EL (cell line): ENCODE measurements around the gene PDE11A.

Experiments
- DNase-seq: peaks from one replicate; pipeline ENCODE4 v3.0.0-alpha.2; 2016

Gene PDE11A

DNA sequence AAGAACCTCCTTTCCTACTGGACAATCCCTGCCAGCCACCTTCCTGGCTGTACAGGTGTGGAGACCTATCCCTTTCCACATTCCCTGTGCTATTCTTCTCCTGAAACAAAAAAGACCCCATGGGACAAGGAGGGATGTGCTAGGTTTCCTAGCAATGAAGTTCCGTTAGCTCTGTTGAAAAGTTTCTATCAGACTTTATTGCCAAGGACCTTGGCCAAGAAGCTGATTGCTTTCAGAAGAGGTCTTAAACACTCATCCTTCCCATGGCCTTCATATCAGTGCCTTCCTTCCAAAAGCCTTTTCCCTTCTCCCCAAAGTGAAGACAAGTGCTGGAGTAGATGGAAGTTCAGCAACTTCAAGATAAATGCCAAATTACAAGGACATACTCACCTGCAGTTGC, 485.2 kb downstream of the PDE11A start:
- DNase-seq, result no peak

DNA sequence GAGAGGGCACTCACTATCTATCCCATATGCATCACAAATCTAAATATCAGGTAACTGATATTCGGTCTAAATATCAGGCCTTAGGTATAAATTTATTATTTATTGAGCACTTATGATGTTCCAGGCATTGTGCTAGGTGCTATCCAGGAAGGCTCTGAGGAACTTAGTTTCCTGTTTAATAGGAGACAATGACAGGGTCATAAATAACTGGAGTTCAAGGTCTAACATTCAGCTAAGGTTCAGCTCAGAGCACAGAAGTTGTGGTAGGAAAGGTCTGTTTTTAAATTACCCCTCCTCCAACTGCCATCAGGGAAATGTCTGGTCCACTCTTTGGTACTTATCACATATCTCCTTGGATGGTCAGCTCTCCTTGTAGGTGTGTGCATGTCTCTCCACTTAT, 486.4 kb downstream of the PDE11A start:
- DNase-seq, result no peak

DNA sequence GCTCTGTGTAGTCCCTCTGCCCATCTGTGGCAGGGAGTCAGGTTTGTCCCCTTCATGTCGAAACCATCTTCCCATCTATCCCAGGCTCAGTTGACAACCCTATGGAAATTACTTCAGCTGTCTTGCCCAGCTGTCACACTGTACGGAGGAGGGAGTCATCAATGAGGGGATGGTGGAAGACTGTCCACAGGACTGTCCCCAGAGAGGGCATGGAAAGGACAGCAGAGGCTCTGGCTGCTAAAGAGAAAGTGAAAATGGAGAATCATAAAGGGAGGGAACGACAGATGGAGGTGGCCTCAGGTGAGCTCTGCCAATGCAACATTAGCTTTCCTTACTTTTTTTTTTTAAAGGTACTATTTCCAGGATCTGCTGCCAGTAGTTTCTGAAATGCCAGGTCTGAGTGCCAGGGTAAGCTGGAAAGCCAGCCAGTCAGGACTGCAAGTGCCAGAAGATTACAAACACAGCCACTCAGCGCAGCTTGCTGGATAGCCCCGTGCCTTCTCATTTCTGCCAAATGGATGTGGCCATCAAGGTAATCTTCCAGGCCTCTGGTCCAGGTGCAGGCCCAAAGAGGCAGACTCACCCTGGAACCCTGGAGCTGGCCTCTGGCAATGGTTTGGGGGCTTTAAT, 487.2 kb downstream of the PDE11A start:
- DNase-seq, result no peak

DNA sequence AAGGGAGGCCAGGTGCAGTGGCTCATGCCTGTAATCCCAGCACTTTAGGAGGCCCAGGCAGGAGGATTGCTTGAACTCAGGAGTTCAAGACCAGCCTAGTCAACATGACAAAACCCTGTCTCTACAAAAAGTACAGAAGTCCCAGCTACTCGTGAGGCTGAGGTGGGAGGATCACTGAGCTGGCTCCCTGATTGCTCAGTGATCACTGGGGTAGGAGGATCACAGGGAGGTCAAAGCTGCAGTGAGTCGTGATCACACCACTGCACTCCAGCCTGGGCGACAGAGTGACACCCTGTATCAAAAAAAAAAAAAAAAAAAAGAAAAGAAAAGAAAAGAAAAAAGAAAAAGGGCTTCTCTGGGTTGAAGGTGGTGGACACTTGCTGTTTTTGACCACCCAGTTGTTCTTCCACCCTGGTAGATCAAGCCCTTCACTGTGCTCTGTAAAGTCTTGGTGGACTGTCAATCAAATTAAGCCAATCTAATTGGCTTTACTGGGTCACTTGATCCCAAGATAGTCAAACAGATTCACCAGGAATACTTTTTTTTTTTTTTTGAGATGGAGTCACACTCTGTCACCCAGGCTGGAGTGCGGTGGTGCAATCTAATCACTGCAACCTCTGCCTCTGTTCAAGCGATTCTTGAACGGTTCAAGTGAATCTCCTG, 488.4 kb downstream of the PDE11A start:
- DNase-seq, result no peak

DNA sequence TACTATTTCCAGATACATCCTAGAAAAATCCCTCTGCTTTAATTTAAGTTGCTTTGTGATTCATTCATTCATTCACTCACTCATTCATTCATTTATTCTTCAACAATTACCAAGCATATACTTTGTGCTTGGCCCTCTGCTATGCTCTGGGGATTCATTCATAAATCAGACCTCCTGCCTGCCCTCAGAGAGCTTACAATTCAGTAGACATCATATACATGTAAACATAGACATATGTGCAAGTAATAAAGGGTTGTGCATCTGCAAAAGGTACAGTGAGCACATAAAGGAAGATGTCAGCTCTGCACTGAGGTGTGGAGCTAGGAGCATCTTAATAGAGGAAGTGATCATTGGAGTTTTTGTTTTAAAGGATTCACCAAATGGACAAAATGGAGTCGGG, 490.6 kb downstream of the PDE11A start:
- no peak for DNase-seq

DNA sequence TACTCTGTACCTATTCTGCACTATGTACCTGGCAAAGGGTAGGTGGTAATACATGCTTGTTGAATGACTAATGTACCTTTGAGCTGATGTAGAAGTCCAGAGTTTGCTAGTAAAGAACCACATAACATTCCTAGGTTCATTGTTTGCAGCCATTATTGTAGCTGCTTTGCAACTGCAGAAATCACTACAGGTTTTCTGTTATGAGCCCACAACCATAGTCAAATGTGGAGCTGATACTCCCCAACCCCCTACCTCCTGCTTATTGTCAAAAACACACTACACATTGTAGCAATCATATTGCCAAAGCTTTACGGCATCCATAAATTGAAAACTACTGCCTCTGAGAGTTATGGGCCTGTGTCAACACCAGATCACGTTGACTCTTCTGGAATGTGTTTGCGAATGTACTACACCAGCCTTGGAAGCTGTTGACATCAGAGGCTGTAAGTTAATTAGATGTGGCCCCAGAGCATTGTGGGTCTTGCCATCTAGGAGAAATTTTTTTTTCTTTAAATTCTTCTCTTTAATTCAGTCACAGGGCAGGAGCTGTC, 493.0 kb downstream of the PDE11A start:
- no peak for DNase-seq

DNA sequence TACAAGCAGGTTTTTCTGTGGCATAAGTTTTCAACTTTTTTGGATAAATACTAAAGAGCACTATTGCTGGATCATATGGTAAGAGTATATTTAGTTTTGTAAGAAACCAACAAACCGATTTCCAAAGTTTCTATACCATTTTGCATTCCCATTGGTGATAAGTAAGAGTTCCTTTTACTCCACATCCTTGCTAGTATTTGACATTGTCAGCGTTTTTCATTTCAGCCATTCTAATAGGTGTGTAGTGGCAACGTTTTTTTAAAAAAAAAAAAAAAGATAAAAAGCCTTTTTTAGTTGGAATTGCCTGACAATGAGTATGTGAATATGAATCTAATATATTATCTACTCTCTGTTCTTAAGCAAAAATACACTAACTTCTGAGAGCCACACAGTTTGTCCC, 494.1 kb downstream of the PDE11A start:
- no peak for DNase-seq

DNA sequence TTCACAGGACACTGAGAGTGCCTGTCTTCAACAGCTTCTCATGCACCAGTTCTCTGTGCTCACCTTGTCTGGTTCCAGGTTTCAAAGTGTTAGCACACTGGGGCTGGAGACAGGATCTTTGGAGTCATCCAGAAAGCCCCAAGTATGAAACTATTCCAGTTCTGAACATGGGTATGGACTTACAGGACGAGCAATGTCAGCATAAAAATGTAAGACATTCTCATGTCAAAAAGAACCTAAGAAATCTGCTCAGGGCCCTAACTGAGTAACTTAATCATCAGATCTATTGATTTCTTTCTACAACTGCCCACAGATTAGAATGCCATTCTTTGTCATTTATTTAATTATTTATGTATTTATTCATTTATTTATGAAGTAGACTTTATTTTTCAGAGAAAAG, 495.5 kb downstream of the PDE11A start:
- DNase-seq, result no peak

DNA sequence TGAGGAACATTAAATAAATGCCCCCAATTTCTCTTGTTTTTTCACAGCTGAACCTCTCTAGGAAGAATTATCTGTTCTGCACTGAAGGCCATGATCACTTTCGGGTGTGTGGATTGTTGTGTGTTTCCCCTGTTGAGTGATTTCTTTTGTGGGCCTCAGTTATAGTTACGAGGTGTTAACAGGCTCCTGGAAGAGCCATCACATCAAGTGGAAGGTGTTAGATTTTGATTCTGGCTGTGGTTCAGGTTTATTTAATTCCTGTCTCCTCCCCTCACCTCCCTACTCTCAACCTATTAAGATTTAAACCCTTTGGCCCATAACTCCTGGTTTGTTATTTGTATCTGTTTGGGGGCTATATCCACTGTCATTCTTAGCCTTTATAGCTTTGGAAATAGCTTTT, 497.2 kb downstream of the PDE11A start:
- no peak for DNase-seq

DNA sequence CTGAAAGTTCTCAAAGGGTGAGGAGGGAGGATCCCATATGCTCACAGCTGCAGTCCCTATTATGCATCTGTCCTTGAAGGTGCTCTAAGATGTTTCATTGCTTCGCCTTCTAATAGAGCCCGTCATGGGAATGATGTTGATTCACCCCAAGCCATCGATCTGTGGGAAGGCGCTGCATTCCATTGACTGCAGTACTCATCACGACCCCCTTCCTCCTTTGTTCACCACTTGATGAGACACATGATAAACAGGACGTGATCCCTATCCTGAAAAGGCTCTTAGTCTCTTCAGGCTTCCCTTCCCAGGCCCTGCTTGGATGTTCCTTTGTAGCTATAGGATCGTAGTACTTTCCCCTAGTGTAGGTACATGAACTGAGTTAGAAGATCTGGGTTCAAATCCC, 498.2 kb downstream of the PDE11A start:
- DNase-seq, result no peak
